Lower leg skin (tissue), 3 donors: ENCODE results near the gene P3H2.

ENCODE experiments used
- CTCF ChIP-seq, 3 donors: fragments of 450-650 bp; IDR thresholded peaks; one replicate each; pipeline ENCODE4 v1.5.1; 2016; ENCODE audit warnings: antibody characterized with exemption in 3 of 3, mild to moderate bottlenecking in 3 of 3, moderate library complexity in 2 of 3
- POLR2A ChIP-seq, 2 donors: fragments of 450-650 bp; IDR thresholded peaks; one replicate each; pipeline ENCODE4 v1.6.1; 2016 to 2017; ENCODE audit warnings: antibody characterized with exemption in 2 of 2, mild to moderate bottlenecking in 1 of 2, moderate library complexity in 1 of 2

- TF ChIP-seq CTCF (IDR thresholded peaks at IDR 0.05) = no peak
- TF ChIP-seq POLR2A (IDR thresholded peaks at IDR 0.05) = no peak
These were observed 121.0 kb downstream of the P3H2 start for GRCh38 chr3:189999718-190000117.
